Upper lobe of left lung (tissue), 4 donors: ENCODE data around the gene RPS6KA5.

Source experiments
- EP300 ChIP-seq, 4 donors: sonication (generic); formaldehyde crosslinking; IDR thresholded peaks; one replicate each; pipeline ENCODE4 v1.5.1; 2017; ENCODE audit warnings: antibody characterized with exemption in 4 of 4, control low read depth in 2 of 4
- POLR2A ChIP-seq, 4 donors: fragments of 450-650 bp; IDR thresholded peaks; one replicate each; pipeline ENCODE4 v1.5.1; 2016 to 2017; ENCODE audit warnings: antibody characterized with exemption in 4 of 4, mild to moderate bottlenecking in 2 of 4
- POLR2AphosphoS5 ChIP-seq, 2 donors: sonication (generic); formaldehyde crosslinking; IDR thresholded peaks; one replicate each; pipeline ENCODE4 v1.5.1; 2017; ENCODE audit warnings: antibody characterized with exemption in 2 of 2
- TF ChIP-seq, protein P1 (sequence below), 6 experiments: fragments of 450-650 bp in 4 of 6; fragments of 200-600 bp in 2 of 6; sonication (generic) in 2 of 6; IDR thresholded peaks; one replicate each; pipeline ENCODE4 v1.5.1; 2016 to 2019; ENCODE audit warnings: antibody characterized with exemption in 6 of 6

DNA sequence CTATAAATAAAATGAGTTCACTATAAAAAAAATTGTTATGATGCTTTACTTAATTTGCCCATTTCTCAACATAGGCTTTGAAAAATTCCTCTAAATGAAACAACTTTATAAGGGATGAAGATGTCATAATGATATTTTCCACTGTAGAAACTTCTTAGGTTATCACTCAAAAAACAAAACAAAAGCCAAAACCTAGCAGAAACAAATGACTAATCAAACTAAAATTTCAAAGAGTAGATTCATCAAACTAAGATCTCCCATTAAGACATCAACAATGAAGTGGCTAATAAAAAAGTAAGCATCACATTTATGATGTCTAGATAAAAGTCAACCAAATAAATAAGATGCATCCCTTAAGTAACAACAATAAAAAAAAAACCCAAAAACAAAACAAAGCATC lies 207.3 kb downstream of the RPS6KA5 start:
- TF ChIP-seq POLR2AphosphoS5 (IDR thresholded peaks at IDR 0.05) (no peak), EP300 (IDR thresholded peaks at IDR 0.05) (no peak), POLR2A (IDR thresholded peaks at IDR 0.05) (no peak)
- TF ChIP-seq, protein P1, sequence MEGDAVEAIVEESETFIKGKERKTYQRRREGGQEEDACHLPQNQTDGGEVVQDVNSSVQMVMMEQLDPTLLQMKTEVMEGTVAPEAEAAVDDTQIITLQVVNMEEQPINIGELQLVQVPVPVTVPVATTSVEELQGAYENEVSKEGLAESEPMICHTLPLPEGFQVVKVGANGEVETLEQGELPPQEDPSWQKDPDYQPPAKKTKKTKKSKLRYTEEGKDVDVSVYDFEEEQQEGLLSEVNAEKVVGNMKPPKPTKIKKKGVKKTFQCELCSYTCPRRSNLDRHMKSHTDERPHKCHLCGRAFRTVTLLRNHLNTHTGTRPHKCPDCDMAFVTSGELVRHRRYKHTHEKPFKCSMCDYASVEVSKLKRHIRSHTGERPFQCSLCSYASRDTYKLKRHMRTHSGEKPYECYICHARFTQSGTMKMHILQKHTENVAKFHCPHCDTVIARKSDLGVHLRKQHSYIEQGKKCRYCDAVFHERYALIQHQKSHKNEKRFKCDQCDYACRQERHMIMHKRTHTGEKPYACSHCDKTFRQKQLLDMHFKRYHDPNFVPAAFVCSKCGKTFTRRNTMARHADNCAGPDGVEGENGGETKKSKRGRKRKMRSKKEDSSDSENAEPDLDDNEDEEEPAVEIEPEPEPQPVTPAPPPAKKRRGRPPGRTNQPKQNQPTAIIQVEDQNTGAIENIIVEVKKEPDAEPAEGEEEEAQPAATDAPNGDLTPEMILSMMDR (IDR thresholded peaks at IDR 0.05), result no peak
